ENCODE data around the gene GOLGA5.
A peak's percentile ranks its signal among the peaks of the same experiment; 100 is the strongest.
"Not testable (repeated sequence)": the region's sequence is repeated elsewhere in the genome, so short reads cannot be mapped to it uniquely, and the experiment has no call there.

GOLGA5 gene

GRCh38 chr14:92793709-92794546, at the start of gene GOLGA5:
GOLGA5 (plus strand) TSS chr14:92794305; CDS start chr14:92797438, 3,133 bp downstream.
- DNase-seq, result peak; percentile 96

GRCh38 chr14:92747701-92748258, 46.3 kb upstream of the GOLGA5 start:
- no peak for DNase-seq

GRCh38 chr14:92748259-92749016, 45.7 kb upstream of the GOLGA5 start, which contains the start of gene LGMN:
LGMN (minus strand) TSS chr14:92748627; CDS start chr14:92732786, 15,841 bp downstream.
- DNase-seq, result peak; percentile 47

- DNase-seq, result not testable (repeated sequence)
Measured at GRCh38 chr14:92750222-92750728, 43.8 kb upstream of the GOLGA5 start.

- no peak for DNase-seq
Measured at GRCh38 chr14:92750994-92751400, 43.1 kb upstream of the GOLGA5 start.

GRCh38 chr14:92751819-92752218, 42.3 kb upstream of the GOLGA5 start:
- no peak for DNase-seq

- no peak for DNase-seq
Measured at GRCh38 chr14:92753250-92753649, 40.9 kb upstream of the GOLGA5 start.

GRCh38 chr14:92754966-92755365, 39.1 kb upstream of the GOLGA5 start:
- DNase-seq, result no peak

- DNase-seq, result peak; percentile 37
Measured at GRCh38 chr14:92755495-92755894, 38.6 kb upstream of the GOLGA5 start.

GRCh38 chr14:92756446-92756845, 37.7 kb upstream of the GOLGA5 start:
- no peak for DNase-seq

- peak; percentile 57 for DNase-seq
Measured at GRCh38 chr14:92759300-92759678, 34.8 kb upstream of the GOLGA5 start.

GRCh38 chr14:92759679-92760523, 34.2 kb upstream of the GOLGA5 start:
- no peak for DNase-seq

GRCh38 chr14:92760524-92760805, 33.6 kb upstream of the GOLGA5 start:
- DNase-seq, result no peak

GRCh38 chr14:92763666-92764631, 30.2 kb upstream of the GOLGA5 start:
- DNase-seq, result not testable (repeated sequence)

GRCh38 chr14:92768236-92768635, 25.9 kb upstream of the GOLGA5 start:
- DNase-seq, result not testable (repeated sequence)

GRCh38 chr14:92768795-92769194, 25.3 kb upstream of the GOLGA5 start:
- no peak for DNase-seq

GRCh38 chr14:92770484-92770883, 23.6 kb upstream of the GOLGA5 start:
- no peak for DNase-seq

- DNase-seq, result no peak
Measured at GRCh38 chr14:92774572-92774971, 19.5 kb upstream of the GOLGA5 start.

GRCh38 chr14:92775292-92775691, 18.8 kb upstream of the GOLGA5 start:
- not testable (repeated sequence) for DNase-seq

- peak; percentile 16 for DNase-seq
Measured at GRCh38 chr14:92778868-92779565, 15.1 kb upstream of the GOLGA5 start.
